ENCODE data around the gene IFNL1. TPM values are rescaled to one million over a fixed set of nuclear protein-coding genes. Genes with fewer than 3 reads are reported as not detected.

Gene IFNL1
- total RNA-seq, 1 experiment from 2014 or later, result not detected

DNA sequence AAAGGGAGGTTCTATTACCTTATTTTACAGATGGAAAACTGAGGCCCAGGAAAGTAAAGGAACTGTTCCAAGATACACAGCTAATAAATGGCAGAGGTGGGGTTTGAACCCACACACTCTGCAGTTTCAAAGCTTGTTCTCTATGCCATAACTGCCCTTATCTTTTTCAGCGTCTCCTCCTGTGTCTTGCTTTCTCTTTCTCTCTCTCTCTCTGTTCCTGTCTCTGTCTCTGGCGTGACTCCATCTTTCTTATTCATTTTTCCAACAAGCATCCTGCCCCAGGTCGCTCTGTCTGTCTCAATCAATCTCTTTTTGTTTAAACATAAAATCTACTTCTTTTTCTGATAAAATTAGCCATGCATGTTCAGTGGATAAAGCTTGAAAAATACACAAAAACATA lies 44.4 kb upstream of the IFNL1 start:
- peaks cover 4% of the 10 kb centered on the region for H3K9me3 Mint-ChIP-seq
- CTCF ChIA-PET, result no interaction called here
- H3K27me3 Mint-ChIP-seq (ENCODE audit: low read depth), result peaks cover 82% of the 10 kb centered on the region
- TF ChIP-seq ZNF263 (CRISPR knock-in tag; IDR thresholded peaks at IDR 0.05; ENCODE audit: low read depth) (no peak), NFE2L1 (CRISPR knock-in tag; IDR thresholded peaks at IDR 0.05) (no peak), NR2C2 (CRISPR knock-in tag; IDR thresholded peaks at IDR 0.05) (no peak)
- TF ChIP-seq, protein P1, sequence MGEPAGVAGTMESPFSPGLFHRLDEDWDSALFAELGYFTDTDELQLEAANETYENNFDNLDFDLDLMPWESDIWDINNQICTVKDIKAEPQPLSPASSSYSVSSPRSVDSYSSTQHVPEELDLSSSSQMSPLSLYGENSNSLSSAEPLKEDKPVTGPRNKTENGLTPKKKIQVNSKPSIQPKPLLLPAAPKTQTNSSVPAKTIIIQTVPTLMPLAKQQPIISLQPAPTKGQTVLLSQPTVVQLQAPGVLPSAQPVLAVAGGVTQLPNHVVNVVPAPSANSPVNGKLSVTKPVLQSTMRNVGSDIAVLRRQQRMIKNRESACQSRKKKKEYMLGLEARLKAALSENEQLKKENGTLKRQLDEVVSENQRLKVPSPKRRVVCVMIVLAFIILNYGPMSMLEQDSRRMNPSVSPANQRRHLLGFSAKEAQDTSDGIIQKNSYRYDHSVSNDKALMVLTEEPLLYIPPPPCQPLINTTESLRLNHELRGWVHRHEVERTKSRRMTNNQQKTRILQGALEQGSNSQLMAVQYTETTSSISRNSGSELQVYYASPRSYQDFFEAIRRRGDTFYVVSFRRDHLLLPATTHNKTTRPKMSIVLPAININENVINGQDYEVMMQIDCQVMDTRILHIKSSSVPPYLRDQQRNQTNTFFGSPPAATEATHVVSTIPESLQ (CRISPR knock-in tag; IDR thresholded peaks at IDR 0.05), result no peak
- TF ChIP-seq, protein P2, sequence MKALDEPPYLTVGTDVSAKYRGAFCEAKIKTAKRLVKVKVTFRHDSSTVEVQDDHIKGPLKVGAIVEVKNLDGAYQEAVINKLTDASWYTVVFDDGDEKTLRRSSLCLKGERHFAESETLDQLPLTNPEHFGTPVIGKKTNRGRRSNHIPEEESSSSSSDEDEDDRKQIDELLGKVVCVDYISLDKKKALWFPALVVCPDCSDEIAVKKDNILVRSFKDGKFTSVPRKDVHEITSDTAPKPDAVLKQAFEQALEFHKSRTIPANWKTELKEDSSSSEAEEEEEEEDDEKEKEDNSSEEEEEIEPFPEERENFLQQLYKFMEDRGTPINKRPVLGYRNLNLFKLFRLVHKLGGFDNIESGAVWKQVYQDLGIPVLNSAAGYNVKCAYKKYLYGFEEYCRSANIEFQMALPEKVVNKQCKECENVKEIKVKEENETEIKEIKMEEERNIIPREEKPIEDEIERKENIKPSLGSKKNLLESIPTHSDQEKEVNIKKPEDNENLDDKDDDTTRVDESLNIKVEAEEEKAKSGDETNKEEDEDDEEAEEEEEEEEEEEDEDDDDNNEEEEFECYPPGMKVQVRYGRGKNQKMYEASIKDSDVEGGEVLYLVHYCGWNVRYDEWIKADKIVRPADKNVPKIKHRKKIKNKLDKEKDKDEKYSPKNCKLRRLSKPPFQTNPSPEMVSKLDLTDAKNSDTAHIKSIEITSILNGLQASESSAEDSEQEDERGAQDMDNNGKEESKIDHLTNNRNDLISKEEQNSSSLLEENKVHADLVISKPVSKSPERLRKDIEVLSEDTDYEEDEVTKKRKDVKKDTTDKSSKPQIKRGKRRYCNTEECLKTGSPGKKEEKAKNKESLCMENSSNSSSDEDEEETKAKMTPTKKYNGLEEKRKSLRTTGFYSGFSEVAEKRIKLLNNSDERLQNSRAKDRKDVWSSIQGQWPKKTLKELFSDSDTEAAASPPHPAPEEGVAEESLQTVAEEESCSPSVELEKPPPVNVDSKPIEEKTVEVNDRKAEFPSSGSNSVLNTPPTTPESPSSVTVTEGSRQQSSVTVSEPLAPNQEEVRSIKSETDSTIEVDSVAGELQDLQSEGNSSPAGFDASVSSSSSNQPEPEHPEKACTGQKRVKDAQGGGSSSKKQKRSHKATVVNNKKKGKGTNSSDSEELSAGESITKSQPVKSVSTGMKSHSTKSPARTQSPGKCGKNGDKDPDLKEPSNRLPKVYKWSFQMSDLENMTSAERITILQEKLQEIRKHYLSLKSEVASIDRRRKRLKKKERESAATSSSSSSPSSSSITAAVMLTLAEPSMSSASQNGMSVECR (CRISPR knock-in tag; IDR thresholded peaks at IDR 0.05; ENCODE audit: borderline replicate concordance), result no peak
- TF ChIP-seq, protein P3, sequence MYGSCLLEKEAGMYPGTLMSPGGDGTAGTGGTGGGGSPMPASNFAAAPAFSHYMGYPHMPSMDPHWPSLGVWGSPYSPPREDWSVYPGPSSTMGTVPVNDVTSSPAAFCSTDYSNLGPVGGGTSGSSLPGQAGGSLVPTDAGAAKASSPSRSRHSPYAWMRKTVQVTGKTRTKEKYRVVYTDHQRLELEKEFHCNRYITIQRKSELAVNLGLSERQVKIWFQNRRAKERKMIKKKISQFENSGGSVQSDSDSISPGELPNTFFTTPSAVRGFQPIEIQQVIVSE (CRISPR knock-in tag; IDR thresholded peaks at IDR 0.05; ENCODE audit: borderline replicate concordance), result no peak
- H3K36me3 Mint-ChIP-seq, result no peaks in the 10 kb centered on the region
- H3K27ac Mint-ChIP-seq, result no peak overlapping the region
- H3K4me3 Mint-ChIP-seq, result no peak overlapping the region
- DNase-seq (ENCODE audit: low spot score) (no peak), ATAC-seq (no peak)
- POLR2A ChIA-PET, result no interaction called here
- H3K4me1 Mint-ChIP-seq, result no peaks in the 10 kb centered on the region

DNA sequence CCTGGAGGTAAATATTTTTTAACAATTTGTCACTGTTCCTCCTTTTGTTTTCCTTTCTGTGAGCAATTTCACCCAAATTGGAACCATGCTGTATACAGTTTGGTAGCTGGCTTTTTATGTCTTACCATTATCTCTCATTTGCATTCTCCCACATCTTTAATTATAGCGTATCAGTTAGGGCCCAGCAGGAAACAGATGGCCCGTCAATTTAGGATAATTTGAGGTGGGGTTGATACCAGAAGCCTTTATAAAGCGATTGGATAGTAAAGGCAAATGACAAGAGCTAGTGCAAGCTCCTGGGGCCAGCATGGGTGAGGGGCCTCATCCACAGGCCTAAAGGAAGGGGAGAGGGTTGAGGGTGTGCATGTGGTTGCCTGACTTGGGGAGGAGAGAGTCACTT lies 43.7 kb upstream of the IFNL1 start:
- ChIA-PET CTCF (interaction anchor here (1.1 kb wide), 1 partner anchor 75 kb away, joined by 3 read pairs; no protein-coding TSS in a partner anchor), POLR2A (no interaction called here)
- no peak for DNase-seq (ENCODE audit: low spot score)
- Mint-ChIP-seq H3K4me1 (no peaks in the 10 kb centered on the region), H3K27ac (no peak overlapping the region), H3K36me3 (no peaks in the 10 kb centered on the region), H3K4me3 (no peak overlapping the region), H3K9me3 (peaks cover 10% of the 10 kb centered on the region), H3K27me3 (ENCODE audit: low read depth) (peaks cover 81% of the 10 kb centered on the region)
- no peak for ATAC-seq
- no peak for TF ChIP-seq FOXK1 (CRISPR knock-in tag; IDR thresholded peaks at IDR 0.05)
- TF ChIP-seq HMGA2 (CRISPR knock-in tag; IDR thresholded peaks at IDR 0.05), result no peak
- TF ChIP-seq KAT7 (CRISPR knock-in tag; IDR thresholded peaks at IDR 0.05; ENCODE audit: borderline replicate concordance), result no peak
- TF ChIP-seq, protein P4, sequence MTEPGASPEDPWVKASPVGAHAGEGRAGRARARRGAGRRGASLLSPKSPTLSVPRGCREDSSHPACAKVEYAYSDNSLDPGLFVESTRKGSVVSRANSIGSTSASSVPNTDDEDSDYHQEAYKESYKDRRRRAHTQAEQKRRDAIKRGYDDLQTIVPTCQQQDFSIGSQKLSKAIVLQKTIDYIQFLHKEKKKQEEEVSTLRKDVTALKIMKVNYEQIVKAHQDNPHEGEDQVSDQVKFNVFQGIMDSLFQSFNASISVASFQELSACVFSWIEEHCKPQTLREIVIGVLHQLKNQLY (CRISPR knock-in tag; IDR thresholded peaks at IDR 0.05), result no peak
- TF ChIP-seq ZNF219 (CRISPR knock-in tag; IDR thresholded peaks at IDR 0.05; ENCODE audit: borderline replicate concordance), result no peak
- TF ChIP-seq MXD4 (CRISPR knock-in tag; IDR thresholded peaks at IDR 0.05; ENCODE audit: borderline replicate concordance), result no peak

DNA sequence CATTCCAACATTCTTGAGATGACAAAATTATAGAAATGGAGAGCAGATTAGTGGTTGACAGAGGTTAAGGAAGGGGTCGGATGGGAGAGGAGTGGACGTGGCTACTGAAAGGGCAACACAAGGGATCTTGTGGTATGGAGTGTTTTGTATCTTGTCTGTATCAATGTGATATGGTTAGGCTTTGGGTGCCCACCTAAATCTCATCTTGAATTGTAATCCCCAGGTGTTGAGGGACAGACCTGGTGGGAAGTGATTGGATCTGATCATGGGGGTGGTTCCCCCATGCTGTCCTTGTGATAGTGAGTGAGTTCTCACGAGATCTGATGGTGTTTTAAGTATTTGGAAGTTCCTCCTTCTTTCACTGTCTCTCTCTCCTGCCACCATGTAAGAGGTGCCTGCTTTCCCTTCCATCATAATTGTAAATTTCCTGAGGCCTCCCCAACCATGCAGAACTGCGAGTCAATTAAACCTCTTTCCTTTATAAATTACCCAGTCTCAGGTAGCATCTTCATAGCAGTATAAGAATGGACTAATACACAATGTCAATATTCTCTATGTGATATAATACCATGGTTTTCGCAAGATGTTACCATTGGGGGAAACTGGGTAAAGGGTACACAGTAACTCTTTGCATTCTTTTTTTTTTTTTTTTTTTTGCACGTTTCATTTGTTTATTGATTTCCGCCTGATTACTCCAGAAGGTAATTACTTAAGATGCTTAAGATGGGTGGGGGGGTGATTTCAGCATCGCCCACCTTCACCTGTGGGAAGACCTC lies 42.6 kb upstream of the IFNL1 start:
- DNase-seq (ENCODE audit: low spot score), result no peak
- H3K27me3 Mint-ChIP-seq (ENCODE audit: low read depth), result peaks cover 77% of the 10 kb centered on the region
- H3K27ac Mint-ChIP-seq, result no peak overlapping the region
- no peaks in the 10 kb centered on the region for H3K36me3 Mint-ChIP-seq
- no peak for ATAC-seq
- ChIA-PET POLR2A (no interaction called here), CTCF (no interaction called here)
- no peak overlapping the region for H3K4me3 Mint-ChIP-seq
- H3K9me3 Mint-ChIP-seq, result peaks cover 10% of the 10 kb centered on the region
- TF ChIP-seq, protein P5, sequence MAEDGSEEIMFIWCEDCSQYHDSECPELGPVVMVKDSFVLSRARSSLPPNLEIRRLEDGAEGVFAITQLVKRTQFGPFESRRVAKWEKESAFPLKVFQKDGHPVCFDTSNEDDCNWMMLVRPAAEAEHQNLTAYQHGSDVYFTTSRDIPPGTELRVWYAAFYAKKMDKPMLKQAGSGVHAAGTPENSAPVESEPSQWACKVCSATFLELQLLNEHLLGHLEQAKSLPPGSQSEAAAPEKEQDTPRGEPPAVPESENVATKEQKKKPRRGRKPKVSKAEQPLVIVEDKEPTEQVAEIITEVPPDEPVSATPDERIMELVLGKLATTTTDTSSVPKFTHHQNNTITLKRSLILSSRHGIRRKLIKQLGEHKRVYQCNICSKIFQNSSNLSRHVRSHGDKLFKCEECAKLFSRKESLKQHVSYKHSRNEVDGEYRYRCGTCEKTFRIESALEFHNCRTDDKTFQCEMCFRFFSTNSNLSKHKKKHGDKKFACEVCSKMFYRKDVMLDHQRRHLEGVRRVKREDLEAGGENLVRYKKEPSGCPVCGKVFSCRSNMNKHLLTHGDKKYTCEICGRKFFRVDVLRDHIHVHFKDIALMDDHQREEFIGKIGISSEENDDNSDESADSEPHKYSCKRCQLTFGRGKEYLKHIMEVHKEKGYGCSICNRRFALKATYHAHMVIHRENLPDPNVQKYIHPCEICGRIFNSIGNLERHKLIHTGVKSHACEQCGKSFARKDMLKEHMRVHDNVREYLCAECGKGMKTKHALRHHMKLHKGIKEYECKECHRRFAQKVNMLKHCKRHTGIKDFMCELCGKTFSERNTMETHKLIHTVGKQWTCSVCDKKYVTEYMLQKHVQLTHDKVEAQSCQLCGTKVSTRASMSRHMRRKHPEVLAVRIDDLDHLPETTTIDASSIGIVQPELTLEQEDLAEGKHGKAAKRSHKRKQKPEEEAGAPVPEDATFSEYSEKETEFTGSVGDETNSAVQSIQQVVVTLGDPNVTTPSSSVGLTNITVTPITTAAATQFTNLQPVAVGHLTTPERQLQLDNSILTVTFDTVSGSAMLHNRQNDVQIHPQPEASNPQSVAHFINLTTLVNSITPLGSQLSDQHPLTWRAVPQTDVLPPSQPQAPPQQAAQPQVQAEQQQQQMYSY (CRISPR knock-in tag; IDR thresholded peaks at IDR 0.05), result no peak
- TF ChIP-seq, protein P6, sequence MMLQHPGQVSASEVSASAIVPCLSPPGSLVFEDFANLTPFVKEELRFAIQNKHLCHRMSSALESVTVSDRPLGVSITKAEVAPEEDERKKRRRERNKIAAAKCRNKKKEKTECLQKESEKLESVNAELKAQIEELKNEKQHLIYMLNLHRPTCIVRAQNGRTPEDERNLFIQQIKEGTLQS (CRISPR knock-in tag; conservative IDR thresholded peaks at IDR 0.05), result no peak
- TF ChIP-seq EMX1 (CRISPR knock-in tag; IDR thresholded peaks at IDR 0.05) (no peak), FOXK1 (CRISPR knock-in tag; IDR thresholded peaks at IDR 0.05) (no peak)
- H3K4me1 Mint-ChIP-seq, result no peaks in the 10 kb centered on the region

Data from WTC11 (cell line).